GM20000 (cell line): Measurements from ENCODE around the gene CTDP1.
A peak's percentile ranks its signal among the peaks of the same experiment; 100 is the strongest.

ENCODE experiments used
- DNase-seq: peaks from one replicate; pipeline ENCODE4 v3.0.0; 2012; ENCODE audit warnings: low spot score
- TF ChIP-seq, protein P1 (sequence below): IDR thresholded peaks from 2 replicates; pipeline ENCODE4 v1.5.1; 2012; ENCODE audit warnings: mild to moderate bottlenecking, control low read depth; ENCODE audit errors: extremely low read depth, missing control alignments

Gene CTDP1

GRCh38 chr18:79679552-79680099 lies at the start of gene CTDP1:
Gene CTDP1 (plus strand): TSS chr18:79679803. CDS start chr18:79679948, 145 bp downstream.
- TF ChIP-seq, protein P1, sequence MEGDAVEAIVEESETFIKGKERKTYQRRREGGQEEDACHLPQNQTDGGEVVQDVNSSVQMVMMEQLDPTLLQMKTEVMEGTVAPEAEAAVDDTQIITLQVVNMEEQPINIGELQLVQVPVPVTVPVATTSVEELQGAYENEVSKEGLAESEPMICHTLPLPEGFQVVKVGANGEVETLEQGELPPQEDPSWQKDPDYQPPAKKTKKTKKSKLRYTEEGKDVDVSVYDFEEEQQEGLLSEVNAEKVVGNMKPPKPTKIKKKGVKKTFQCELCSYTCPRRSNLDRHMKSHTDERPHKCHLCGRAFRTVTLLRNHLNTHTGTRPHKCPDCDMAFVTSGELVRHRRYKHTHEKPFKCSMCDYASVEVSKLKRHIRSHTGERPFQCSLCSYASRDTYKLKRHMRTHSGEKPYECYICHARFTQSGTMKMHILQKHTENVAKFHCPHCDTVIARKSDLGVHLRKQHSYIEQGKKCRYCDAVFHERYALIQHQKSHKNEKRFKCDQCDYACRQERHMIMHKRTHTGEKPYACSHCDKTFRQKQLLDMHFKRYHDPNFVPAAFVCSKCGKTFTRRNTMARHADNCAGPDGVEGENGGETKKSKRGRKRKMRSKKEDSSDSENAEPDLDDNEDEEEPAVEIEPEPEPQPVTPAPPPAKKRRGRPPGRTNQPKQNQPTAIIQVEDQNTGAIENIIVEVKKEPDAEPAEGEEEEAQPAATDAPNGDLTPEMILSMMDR: no peak
- peak; percentile 97 for DNase-seq

GRCh38 chr18:79630281-79631095 lies 49.1 kb upstream of the CTDP1 start:
- TF ChIP-seq, protein P1: no peak
- no peak for DNase-seq

DNA sequence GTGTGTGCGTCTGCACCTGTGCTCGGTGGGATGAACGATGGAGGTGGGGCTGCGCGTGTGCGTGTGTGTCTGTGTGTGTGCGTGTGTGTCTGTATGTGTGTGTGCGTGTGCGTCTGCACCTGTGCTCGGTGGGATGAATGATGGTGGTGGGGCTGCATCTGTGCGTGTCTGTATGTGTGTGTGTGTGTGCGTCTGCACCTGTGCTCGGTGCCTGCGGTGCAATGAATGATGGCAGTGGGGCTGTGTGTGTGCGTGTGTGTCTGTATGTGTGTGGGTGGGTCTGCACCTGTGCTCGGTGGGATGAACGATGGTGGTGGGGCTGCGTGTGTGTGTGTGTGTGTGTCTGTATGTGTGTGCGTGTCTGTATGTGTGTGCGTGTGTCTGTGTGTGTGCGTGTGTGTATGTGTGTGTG lies 48.5 kb upstream of the CTDP1 start:
- TF ChIP-seq, protein P1: no peak

DNA sequence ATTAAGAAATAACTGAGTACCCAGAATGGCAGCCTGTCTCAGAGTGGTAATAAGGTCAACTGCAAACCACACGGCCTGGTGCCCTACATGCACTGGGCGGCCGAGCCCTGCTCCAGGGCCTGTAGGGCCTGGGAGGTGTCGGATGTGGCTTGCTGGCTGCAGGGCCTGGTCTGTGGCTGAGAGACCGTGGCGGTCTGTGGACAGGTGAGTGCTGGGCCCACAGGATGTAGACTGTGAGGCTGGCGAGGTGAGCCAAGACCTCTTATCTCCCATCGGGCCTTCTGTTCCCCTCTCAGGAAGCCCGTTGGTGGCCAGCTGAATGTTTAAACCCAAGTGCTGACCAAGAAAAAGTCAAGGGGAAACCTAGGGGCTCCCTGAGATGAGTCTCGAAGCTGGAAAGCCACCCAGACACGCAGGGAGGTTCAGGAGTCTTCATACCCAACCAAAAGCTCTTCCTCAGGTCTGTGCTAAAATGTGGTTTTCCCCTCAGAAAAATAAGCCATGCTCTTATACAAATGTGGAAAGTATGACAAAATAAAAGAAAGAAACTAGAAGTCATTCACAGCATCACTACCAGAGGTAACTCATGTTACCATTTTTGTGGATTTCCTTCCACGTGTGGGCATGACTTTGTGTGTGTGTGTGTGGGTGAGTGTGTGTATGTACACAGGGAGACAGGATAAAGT lies 47.7 kb upstream of the CTDP1 start:
- peak; percentile 24 for DNase-seq
- TF ChIP-seq, protein P1: no peak

More for the DNA sequence above, 48.5 kb upstream of the CTDP1 start:
- no peak for DNase-seq

- no peak for DNase-seq
- TF ChIP-seq, protein P1: no peak
Measured at GRCh38 chr18:79632765-79633164, 46.8 kb upstream of the CTDP1 start.

- TF ChIP-seq, protein P1: no peak
- no peak for DNase-seq
Measured at GRCh38 chr18:79634186-79634585, 45.4 kb upstream of the CTDP1 start.
